ENCODE measurements around the gene ERBB2. TPM values are rescaled to one million over a fixed set of nuclear protein-coding genes. Genes with fewer than 3 reads are reported as not detected.

ERBB2 gene
- total and polyA plus RNA-seq, 9 of the 15 experiments (the other 6 are each of a cell fraction or from before 2014, with no cell fraction given), result 0.74 to 5.6 (median 3.3) TPM

GRCh38 chr17:39687546-39688474 lies 12.1 kb upstream of the ERBB2 start, which contains the start of gene PGAP3 (continued):
- 0 out of 2 replicates have a peak, but pooled peaks have one; percentile 29 for TF ChIP-seq TOE1 (IDR thresholded peaks at IDR 0.05; ENCODE audit: borderline replicate concordance)
- TF ChIP-seq TOE1 (CRISPR knock-in tag; IDR thresholded peaks at IDR 0.05; ENCODE audit: borderline replicate concordance, low read depth), result no peak
- TF ChIP-seq RBM34 (IDR thresholded peaks at IDR 0.05; ENCODE audit: borderline replicate concordance, insufficient read depth, low read length), result no peak
- no peak for TF ChIP-seq KAT8 (IDR thresholded peaks at IDR 0.05; ENCODE audit: low read depth)
- TF ChIP-seq EP400 (IDR thresholded peaks at IDR 0.05), result peak; percentile 51
- TF ChIP-seq PHF8 (IDR thresholded peaks at IDR 0.05; ENCODE audit: borderline replicate concordance, low read length), result peak; percentile 69; the same call in 1 of the 2 replicates
- no peak for TF ChIP-seq HNRNPUL1 (IDR thresholded peaks at IDR 0.05; ENCODE audit: low read length)
- TF ChIP-seq NRF1 (conservative IDR thresholded peaks at IDR 0.05 in 1 of 2, IDR thresholded peaks at IDR 0.05 in 1 of 2), result peak; percentile 85 to 88
- TF ChIP-seq ZNF507 (tag; conservative IDR thresholded peaks at IDR 0.05), result no peak
- TF ChIP-seq ZC3H8 (IDR thresholded peaks at IDR 0.05), result no peak
- TF ChIP-seq CUX1 (CRISPR knock-in tag; IDR thresholded peaks at IDR 0.05), result no peak
- TF ChIP-seq GTF2A2 (tag; IDR thresholded peaks at IDR 0.05), result no peak
- TF ChIP-seq CREBBP (IDR thresholded peaks at IDR 0.05; ENCODE audit: low read depth, low read length), result no peak
- TF ChIP-seq HDGF (IDR thresholded peaks at IDR 0.05), result no peak
- peak; percentile 42; the same call in 1 of the 2 replicates for TF ChIP-seq XRCC5 (IDR thresholded peaks at IDR 0.05; ENCODE audit: low read depth, low read length)
- no peak for TF ChIP-seq SRSF3 (IDR thresholded peaks at IDR 0.05; ENCODE audit: insufficient read depth, low read length)
- no peak for TF ChIP-seq CEBPZ (IDR thresholded peaks at IDR 0.05; ENCODE audit: borderline replicate concordance, low read depth, low read length)
- TF ChIP-seq TBL1XR1 (IDR thresholded peaks at IDR 0.05; ENCODE audit: low read length in 2 of 2), result 0 out of 4 replicates have a peak, but pooled peaks of 1 of the 2 experiments have one; percentile 24
- no peak for TF ChIP-seq ZNF431 (CRISPR knock-in tag; IDR thresholded peaks at IDR 0.05)
- TF ChIP-seq NFIC (IDR thresholded peaks at IDR 0.05), result no peak; the same call in 1 of the 2 replicates
